HG03432 (cell line): ENCODE measurements around the gene DNASE1L2.
A peak's percentile ranks its signal among the peaks of the same experiment; 100 is the strongest.

Experiments
- ATAC-seq: cut with Tn5 transposase; IDR thresholded peaks from one replicate; pipeline ENCODE4 v1.9.1; 2021; ENCODE audit warnings: mild to moderate bottlenecking, moderate library complexity; ENCODE audit not compliant: unreplicated experiment

Gene DNASE1L2

DNA sequence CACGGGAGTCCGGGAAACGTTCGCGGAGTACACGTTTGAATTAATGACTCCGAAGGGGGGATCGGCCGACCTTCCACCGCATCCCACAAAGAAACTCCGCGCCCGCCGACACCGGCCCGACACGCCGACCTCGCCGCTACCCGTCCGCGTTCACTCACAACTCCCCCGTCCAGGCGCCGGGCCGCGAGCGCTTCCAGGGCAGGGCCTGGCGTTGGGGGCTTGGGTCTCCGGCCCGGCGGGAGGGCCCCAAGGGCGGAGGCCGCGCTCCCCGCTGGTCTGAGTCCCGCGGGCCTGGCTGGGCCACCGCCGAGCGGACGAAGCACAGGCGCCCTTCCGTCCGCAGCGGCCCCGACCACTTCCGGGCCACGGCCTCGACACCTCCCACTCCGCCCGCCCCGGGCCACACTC is 31.3 kb downstream of the DNASE1L2 start:
- ATAC-seq: peak; percentile 62

DNA sequence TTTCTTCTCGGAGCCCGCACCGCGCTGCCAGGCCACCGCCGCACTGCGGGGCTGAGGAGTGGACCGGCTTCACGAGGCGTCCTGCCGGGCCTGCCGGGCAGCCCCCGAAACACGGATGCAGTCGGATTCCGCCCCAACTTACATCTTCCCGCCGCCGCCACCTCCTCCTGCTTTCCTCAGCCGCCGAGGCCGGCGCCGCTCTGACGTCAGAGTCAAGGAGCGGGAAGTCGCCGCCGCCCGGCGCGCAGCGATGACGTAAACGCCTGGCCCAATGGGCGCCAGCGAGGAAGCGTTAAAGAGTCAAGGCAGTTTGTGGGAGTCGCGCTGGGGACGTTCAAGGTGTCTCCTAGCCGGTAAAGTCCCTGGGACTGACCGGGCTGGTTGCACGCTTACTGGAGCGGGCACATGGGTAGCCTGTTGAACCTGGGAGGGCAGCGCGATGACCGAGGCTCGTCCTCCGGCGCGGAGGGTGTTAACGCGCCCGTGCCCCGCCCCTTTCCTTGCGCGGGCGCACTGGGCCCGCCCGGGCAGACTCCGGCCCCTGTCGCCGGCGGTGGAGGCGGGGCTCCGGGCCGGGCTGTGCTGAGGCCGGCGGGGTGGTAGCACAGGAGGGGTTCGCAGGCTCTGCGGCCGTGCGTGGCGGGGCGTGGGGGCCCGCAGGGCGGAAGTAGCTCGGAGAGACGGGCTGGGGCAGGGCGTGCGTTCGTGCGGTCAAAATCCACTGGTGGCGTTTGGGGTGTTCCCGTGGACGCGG is 31.8 kb downstream of the DNASE1L2 start, which contains the start of gene RNPS1:
Gene RNPS1 (minus strand): TSS at position 214 of the 754 bp plus-strand sequence. CDS start 3,483 bp downstream, outside the sequence.
- peak; percentile 76 for ATAC-seq

DNA sequence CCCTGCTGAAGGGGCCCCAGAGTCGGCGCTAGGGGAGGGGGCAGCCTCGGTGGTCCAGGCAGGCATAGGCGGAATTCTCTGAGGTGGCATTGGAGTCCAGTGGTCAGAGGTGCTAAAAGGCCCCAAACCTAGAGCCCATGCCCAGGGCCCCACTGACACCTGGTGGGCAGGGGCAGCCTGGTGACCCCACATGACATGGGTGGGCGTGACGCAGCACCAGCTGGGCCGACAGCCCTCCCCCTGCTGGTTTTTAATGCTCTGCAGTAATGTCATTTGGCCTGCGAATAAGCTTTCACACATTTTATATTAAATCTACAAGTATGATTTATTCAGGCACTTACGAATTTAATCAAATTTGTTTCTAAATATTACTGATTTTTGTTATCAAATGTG is 33.8 kb downstream of the DNASE1L2 start:
- no peak for ATAC-seq

DNA sequence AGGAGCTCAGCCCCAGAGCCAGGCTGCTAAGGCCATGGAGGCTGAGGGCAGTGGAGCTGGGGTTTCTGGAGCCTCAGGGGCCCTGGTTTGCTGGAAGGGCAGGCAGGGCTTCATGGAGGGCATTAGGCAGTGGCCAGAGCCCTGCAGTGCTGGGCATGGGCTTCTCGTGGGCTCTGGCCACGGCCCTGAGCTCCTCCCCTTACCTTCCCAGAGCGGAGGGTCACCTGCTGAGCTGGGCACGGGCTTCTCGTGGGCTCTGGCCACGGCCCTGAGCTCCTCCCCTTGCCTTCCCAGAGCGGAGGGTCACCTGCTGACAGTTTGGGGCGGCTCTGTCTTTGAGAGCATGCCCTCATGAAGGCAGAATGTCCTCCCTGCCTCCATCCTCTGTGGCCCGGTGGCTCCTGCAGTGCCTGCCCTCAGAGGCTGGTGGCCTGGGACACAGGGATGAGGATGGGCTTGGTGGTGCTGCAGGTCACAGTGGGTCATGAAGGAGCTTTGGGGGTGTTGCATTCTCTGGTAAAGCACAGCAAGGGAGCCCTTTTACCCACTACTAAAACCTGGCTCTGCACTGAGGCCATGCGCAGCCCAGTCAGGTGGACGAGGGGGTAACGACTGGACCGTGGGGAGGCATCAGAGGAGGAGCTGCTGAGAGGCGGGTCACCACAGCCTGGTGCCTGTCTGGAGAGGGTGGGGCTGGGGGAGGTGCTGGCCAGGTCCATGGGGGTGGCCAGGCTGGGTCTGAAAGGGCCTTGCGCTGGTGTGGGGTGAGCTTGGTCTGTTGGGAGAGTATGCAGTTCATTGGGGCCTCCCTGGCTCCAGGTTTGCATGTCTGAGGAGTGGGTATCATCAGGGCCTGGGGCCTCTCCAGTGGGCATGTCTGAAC is 34.6 kb downstream of the DNASE1L2 start:
- ATAC-seq: no peak

- ATAC-seq: no peak
Observed at GRCh38 chr16:2271848-2272461, 35.7 kb downstream of the DNASE1L2 start.

GRCh38 chr16:2273484-2273883 is 37.2 kb downstream of the DNASE1L2 start:
- ATAC-seq: no peak

- no peak for ATAC-seq
Observed at GRCh38 chr16:2273931-2274330, 37.7 kb downstream of the DNASE1L2 start.

DNA sequence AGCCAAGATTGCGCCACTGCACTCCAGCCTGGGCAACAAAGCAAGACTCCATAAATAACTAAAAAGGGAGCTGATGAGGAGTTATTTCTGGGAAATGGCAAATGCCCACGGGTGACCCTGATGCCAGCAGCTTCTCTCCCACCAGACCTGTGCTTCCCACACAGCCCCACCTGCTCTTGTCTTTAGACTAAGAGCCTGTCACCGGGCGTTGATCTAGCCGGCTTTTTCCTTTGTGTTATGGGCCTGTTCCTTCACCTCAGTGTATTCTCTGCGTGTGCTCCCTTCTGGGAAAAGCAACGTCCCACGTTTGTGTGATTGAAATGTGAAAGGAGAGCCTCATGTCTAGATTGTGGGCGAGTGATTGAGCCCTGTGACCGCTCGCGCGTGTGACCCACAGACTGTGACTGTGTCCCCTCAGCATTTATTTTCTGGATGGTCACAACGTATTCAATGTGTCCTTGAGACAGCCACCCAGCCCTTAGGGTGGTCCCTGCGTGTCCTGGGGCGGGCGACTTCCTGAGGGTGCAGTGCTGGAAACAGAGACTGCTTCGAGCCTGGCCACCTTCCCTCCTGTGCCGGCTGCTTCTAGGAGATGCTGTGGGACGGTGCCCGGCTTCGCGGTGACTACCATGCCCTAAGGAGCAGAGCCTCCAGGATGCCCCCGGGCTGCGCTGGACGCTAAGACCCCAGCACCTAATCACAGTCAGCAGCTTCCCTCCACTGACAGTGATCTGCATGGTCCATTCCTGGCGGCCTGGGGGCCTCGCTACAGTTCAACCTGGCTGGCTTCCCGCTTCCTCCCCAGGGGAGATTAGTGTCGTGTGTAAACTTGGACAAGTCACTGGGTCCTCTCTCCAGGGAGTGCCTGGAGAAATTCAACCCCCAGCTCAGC is 39.5 kb downstream of the DNASE1L2 start:
- ATAC-seq: no peak

GRCh38 chr16:2276368-2277195 is 40.3 kb downstream of the DNASE1L2 start:
- ATAC-seq: no peak

GRCh38 chr16:2277466-2278271 is 41.4 kb downstream of the DNASE1L2 start:
- ATAC-seq: no peak

DNA sequence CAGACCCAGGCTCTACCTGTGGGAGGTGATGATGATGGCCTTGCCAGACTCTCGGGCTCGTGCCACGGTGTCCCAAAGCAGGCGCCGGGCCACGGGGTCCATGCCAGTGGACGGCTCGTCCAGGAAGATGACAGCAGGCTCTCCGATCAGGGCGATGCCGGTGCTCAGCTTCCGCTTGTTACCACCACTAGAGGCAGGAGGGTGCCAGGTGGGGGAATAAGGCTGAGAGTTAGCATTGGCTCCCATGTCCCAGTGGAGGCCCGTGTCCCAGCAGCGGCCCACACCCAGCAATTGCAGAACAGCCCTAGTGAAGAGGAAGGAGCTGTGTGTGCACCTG is 42.0 kb downstream of the DNASE1L2 start:
- no peak for ATAC-seq

DNA sequence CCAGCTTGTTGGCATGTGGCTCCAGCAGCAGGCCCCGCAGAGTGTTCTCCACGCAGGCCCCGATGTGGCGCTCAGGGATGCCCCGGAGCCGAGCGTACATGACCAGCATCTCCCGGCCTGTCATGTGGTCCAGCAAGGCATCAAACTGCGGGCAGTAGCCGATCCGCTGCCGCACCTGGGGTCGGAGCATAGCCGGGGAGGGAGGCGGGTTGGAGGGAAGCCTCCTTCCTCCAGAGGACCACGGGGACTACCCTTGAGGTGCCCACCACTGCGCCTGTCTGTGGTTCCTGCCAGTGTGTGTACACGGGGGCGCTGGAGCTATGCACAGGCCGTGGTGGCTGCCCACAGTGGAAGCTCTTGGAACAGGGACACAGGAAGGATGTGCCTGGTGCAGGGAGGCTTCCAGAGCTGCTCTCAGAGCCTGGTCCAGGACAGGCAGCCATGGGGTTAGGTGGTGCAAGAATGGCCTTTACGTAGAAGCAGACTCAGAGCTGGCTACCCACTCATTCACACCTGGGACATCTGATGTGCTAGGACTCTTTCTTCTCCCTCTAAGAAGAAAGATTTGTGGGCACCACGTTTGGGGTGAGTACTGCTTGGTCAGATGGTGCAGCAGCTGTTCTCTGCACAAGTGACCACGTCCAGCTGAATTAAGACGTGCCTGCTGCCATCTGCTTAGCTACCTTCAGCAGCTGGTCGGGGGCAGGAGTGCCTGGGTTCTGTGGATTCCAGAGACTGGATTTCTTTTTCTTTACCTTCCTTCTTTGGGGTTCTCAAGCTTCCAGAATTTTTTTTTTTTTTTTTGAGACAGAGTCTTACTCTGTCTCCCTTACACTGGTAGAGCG is 42.9 kb downstream of the DNASE1L2 start:
- ATAC-seq: no peak

DNA sequence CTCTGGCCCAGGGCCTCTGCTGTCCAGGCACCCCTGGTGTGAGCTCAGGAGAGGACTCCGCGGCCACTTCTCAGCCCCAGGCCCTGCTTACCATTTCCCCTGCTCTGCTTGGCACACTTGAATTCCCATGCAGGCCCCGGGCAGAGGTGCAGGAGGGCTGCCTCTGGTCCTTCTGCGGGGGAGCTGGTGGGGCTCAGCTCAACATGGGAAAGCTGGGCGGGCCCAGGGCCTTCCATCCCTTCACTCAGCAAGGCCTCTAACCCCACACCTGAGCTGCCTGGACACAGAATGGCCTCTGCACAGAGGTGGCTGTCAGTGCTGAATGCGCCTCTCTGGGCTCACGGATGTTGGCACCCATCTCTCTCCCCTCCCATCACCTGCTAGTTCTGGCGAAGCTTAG is 44.2 kb downstream of the DNASE1L2 start:
- no peak for ATAC-seq

GRCh38 chr16:2280981-2281542 is 44.8 kb downstream of the DNASE1L2 start:
- no peak for ATAC-seq

- ATAC-seq: no peak
Observed at GRCh38 chr16:2282262-2282661, 46.0 kb downstream of the DNASE1L2 start.

DNA sequence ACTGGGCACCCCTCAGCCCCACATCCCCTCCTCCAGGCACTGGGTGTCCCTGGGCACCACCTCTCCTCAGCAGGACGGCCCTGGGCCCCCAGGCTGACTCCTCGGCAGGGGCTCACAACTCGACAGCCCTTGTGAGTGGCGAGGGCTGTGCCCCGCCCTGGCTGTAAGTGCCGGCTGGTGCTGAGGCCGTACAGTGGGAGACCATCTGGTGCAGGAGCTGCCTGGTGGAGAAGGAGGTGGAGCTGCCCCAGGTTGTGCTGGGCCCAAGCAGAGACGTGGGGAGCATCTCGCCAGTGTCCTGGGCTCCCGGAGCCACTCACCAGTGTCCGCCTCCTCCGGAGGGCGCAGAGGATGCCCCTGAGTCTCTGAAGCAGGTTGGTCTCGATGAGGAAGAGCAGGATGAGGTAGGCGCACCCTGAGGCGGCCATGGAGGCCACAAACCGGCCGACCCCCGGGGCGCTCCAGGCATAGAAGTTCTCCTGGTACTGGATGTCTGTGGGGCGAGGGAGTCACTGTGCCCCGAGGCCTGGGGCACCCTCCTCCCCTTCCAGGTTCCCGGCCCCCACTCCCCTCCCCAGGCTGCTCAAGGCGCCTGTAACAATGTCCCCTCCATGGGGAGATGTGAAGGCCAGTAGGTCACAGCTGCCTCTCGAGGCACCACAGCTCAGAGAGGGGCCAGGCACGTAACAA is 46.8 kb downstream of the DNASE1L2 start:
- no peak for ATAC-seq
